ENCODE measurements around the gene EMB. TPM values are rescaled to one million over a fixed set of nuclear protein-coding genes. Genes with fewer than 3 reads are reported as not detected.
"Not testable (repeated sequence)": the region's sequence is repeated elsewhere in the genome, so short reads cannot be mapped to it uniquely, and the experiment has no call there.

Gene EMB, protein sequence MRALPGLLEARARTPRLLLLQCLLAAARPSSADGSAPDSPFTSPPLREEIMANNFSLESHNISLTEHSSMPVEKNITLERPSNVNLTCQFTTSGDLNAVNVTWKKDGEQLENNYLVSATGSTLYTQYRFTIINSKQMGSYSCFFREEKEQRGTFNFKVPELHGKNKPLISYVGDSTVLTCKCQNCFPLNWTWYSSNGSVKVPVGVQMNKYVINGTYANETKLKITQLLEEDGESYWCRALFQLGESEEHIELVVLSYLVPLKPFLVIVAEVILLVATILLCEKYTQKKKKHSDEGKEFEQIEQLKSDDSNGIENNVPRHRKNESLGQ
- 2.7 TPM for polyA plus RNA-seq (ENCODE audit: insufficient read length)

DNA sequence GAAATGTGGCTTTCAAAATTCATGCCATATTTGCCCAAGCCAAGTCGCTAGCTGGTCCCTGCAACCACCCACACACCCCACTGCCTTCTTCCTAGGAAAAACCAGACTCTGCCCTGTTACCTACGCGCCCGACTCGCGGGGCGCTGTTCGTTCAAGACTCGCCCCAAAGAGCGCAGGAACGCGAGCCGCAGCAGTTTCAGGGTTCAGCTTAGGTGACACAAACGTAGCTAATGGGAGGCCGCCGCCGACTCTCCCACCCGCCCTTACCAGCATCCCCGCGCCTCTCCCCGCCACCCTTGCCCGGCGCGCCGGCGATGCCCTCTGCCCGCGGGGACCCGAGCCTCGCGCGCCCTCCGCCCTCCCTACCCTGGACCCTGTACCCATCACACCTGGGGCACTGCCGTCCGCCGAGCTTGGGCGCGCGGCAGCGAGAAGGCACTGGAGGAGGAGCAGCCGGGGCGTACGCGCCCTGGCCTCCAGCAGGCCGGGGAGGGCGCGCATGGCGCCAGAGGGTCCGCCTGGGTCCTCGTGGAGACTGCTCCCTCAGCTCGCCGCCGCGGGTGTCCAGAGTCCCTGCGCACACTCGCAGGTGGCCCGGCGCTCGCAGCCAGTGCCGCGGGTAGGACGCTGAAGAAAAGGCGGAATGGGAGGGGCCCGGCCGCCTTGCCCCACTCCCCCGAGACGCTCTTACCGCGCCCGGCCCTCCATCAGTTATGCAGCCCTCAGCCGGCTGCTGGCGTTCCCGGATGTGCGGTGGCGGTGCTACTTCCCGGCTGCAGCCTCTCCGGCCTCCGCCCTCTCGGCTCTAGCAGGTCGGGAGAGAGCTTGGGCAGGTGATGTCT, at the start of gene EMB:
TSS of gene EMB (minus strand) at position 638 of the 842 bp plus-strand sequence. CDS start at position 501, 137 bp downstream.
- peak; percentile 30 for DNase-seq

DNA sequence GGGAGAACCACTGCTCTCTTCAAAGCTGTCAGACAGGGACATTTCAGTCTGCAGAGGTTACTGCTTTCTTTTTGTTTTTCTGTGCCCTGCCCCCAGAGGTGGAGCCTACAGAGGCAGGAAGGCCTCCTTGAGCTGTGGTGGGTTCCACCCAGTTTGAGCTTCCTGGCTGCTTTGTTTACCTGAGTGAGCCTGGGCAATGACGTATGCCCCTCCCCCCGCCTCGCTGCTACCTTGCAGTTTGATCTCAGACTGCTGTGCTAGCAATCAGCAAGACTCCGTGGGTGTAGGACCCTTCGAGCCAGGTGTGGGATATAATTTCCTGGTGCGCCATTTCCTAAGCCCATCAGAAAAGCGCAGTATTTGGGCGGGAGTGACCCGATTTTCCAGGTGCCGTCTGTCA, 48.4 kb upstream of the EMB start:
- DNase-seq, result not testable (repeated sequence)

DNA sequence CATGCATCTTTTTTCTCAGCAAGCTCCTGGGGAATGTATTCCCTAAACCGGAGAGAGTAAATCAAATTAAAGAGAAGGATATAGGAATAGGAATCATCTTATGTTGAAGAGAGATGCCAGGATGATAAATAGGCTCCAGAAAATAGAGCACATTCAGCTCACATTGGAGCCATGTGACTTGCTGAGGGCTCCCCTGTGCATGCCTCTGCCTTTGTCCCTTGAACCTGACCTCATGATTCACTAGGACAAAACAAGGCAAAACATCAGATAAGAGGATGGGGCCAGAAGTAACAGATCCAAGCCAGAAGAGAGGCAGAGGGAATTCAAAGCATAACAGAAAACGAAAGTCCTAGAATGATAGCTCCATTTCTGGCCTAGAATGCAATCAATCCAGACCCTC, 37.7 kb upstream of the EMB start:
- DNase-seq, result not testable (repeated sequence)

- DNase-seq, result no peak
Measured at GRCh38 chr5:50476549-50476948, 35.5 kb upstream of the EMB start.

DNA sequence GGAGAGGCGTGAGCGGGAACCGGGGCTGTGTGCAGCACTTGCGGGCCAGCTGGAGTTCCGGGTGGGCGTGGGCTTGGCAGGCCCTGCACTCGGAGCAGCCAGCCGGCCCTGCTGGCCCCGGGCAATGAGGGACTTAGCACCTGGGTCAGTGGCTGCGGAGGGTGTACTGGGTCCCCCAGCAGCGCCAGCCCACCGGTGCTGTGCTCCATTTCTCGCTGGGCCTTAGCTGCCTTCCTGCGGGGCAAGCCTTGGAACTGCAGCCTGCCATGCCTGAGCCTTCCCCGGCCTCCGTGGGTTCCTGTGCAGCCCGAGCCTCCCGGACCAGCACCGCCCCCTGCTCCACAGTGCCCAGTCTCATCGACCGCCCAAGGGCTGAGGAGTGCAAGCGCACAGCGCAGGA, 23.9 kb upstream of the EMB start:
- not testable (repeated sequence) for DNase-seq

DNA sequence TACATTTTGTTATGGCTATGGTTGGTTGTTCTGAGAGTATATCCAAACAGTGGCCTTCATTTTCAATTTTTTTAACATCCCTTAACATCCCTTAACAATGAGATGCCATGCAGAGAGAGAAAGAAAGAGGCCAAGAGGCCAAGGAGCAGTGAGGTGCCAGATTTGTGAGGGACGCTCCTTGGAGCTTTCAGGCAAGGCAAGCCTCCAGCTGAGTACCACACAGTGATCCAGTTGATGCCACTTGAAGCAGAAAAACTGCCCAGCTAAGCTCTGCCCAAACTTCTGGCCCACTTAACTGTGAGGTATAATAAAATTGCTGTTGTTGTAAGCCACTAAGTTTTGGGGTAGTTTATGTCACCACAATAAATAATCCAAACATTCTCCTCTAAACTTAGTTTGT, 22.6 kb upstream of the EMB start:
- no peak for DNase-seq

- DNase-seq, result no peak
Measured at GRCh38 chr5:50463047-50463446, 22.0 kb upstream of the EMB start.

DNA sequence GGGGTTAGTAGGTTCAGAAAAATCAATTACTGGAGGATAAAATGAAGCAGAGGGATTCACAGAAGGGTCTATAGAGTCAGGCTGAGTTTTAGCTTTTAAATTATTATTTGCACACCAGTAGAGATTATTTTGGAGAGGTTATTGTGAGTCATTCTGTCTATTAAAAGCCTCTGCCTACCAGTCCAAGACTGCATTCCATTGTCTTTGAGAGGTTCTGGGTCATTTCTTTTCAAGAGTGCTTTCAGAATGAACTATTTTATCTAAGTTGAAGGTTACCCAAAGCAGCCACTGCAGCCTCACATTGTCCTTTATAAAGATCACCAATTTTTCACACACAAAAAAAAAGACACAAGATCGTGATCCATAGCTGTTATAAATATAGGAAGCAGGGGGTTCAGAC, 21.5 kb upstream of the EMB start:
- not testable (repeated sequence) for DNase-seq

GRCh38 chr5:50458372-50458771, 17.3 kb upstream of the EMB start:
- not testable (repeated sequence) for DNase-seq

DNA sequence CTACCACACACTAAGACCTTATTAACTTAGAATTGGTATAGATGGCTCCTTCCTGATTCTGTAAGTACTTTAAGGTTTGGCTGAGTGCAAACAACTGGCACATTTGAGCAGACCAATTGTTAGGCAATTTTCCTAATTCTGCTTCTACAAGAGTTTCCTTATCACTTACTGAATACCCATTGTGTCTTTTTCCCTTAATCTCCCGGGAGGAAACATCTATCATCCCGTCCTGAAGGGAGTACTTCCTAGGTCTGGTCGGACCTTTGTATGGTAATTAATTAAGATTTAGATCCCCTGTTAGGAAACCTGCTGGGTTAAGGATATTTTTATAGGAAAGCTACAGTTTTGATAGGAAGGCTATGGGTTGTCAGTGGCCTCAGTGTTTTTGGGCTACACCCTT, 8.2 kb upstream of the EMB start:
- DNase-seq, result not testable (repeated sequence)

DNA sequence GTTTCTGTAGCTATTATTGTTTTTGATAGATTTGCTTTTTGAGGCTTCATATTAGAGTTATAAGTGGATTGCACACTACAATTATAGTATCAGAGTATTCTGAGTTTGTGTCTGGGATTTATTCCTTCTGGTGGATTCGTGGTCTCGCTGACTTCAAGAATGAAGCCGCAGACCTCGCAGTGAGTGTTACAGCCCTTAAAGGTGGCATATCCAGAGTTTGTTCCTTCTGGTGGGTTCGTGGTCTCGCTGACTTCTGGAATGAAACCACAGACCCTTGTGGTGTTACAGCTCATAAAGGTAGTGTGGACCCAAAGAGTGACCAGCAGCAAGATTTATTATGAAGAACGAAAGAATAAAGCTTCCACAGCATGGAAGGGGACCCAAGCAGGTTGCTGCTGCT, 6.9 kb upstream of the EMB start:
- DNase-seq, result no peak

GRCh38 chr5:50447228-50447627, 6.1 kb upstream of the EMB start:
- DNase-seq, result no peak

GRCh38 chr5:50445296-50445949, 4.3 kb upstream of the EMB start:
- DNase-seq, result no peak

DNA sequence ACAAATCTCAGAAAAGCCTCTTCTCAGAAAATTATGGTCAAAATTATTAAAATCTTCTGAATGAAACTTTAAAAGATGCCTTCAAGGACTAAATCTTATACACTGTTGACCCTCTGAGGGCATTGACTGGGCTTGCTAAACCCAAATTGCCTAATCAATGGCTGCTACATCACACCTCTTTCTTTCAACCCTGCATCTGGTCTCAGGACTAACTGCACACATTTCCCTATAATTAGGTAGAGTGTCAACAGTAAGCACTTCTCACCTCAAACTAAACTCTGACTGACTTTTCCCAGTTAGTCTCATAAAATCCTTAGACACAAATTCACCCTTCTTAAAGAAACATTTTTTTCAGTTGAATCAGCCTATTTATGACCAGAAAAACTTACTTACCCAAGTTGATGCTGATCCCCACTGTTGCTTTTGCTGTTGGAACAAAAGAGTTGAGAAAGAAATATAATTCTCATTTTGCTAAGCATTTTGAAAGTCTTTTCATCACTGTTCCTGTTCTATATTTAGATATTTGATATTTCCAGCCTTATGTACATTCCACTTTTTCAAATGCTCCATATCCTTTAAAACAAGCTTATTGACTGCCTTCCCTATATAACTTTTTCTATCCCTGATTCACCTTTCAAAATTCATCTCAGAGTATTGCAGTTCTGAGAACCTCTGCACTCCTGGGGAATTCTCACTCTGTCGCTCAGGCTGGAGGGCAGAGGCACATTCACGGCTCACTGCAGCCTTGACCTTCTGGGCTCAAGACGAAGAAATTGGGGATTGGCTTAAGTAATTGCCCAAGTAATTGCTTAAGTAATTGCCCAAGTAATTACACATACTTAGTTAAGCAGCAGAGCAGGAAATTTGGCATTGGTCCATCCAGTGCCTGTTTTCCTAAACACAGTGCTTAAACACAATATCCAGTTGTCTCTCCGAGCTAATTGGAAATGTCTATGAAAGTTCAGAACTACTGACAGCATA, 1.8 kb upstream of the EMB start:
- not testable (repeated sequence) for DNase-seq

GRCh38 chr5:50441493-50441955, 436 bp upstream of the EMB start:
- DNase-seq, result no peak

DNA sequence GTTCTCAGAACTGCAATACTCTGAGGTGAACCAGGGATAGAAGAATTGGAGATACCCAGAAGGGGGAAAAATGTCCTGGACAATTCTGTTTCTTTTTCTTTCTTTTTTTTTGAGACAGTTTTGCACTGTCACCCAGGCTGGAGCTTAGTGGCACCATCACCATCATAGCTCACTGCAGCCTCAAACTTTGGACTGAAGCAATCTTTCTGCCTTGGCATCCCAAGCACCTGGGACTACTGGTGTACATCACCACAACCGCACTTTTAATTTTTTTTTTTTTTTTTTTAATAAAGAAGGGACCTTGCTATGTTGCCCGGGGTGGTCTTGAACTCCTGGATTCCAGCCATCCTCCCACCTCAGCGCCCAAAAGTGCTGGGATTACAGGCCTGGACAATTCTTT, 1.9 kb downstream of the EMB start:
- DNase-seq, result no peak

DNA sequence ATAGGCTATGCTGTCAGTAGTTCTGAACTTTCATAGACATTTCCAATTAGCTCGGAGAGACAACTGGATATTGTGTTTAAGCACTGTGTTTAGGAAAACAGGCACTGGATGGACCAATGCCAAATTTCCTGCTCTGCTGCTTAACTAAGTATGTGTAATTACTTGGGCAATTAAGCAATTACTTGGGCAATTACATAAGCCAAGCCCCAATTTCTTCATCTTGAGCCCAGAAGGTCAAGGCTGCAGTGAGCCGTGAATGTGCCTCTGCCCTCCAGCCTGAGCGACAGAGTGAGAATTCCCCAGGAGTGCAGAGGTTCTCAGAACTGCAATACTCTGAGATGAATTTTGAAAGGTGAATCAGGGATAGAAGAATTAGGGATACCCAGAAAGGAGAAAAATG, 3.0 kb downstream of the EMB start:
- not testable (repeated sequence) for DNase-seq

GRCh38 chr5:50435168-50435567, 5.9 kb downstream of the EMB start:
- no peak for DNase-seq

DNA sequence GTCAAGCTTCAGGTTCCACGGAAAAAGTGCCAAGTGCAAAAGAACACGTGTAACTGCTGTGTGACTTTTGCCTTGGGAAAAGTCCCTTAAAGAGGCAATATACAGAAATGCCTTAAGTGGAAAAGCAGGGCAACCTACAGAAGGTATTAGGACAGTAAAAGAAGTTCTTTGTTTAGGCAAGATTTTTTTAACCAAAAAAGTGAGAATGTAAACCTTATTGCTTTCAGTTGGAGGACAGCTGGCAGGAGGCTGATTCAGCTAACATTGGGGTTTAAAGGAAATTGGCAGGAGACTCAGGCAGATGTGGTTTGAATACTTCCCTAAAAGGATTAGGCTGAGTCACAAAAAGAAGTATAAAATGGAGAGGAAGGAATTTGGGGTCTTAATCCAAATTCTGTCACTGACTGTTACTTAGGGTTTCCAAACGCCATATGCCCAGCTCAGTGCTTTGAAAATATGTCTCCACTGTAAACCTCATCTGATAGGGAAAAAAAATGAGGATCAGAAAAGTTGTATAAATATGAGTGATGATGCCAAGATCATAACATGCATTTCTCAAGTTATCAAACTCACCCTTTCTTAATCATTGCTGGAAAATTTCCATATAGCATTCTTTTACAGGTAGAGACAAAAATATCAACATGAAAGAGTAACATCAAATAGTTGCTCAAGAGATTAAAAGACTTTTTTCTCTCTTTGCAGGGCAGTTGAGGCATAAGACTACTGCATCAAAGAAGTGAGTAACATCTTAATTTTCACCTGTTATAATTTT, 9.8 kb downstream of the EMB start:
- DNase-seq, result peak; percentile 16

- DNase-seq, result not testable (repeated sequence)
Measured at GRCh38 chr5:50423100-50423799, 17.8 kb downstream of the EMB start.
